Measurements from ENCODE around the gene DARS1.

DNA sequence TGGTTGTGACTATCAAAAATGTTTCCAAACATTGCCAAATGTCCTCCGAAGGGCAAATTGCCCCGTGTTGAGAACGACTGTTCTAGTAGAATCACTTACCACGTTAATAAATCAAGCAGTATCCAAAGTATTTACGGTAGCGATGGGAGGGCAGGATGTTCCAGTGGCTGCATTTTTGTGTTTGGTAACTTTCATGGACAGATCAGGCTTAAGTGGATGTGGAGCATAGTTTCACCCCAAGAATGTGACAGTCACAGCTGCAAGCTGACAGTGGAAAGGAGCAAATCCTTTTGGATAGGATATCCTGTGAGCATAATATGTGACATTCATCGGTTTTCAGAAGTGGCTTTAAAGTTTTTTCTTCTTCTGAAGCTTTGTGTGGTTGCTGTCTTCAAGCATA, 46.3 kb upstream of the DARS1 start:
- TF ChIP-seq CTCF (IDR thresholded peaks at IDR 0.05; ENCODE audit: insufficient read depth, low read length, poor library complexity, severe bottlenecking) (no peak), EZH2phosphoT487 (conservative IDR thresholded peaks at IDR 0.05; ENCODE audit: low read length) (no peak)

All from SU-DHL-6 (cell line).